SU-DHL-6 (cell line): ENCODE results near the gene ADPRHL1.

Experiments used
- EZH2phosphoT487 ChIP-seq: fragments of 200-600 bp; sonication (generic), shearing (Covaris generic); conservative IDR thresholded peaks from 2 replicates; pipeline ENCODE4 v1.6.1; 2018; ENCODE audit warnings: mild to moderate bottlenecking, antibody characterized with exemption, low read length, moderate library complexity, mixed read lengths
- TF ChIP-seq, protein P1 (sequence below): fragments of 200-600 bp; sonication (generic); IDR thresholded peaks from one replicate; pipeline ENCODE4 v1.5.1; 2017; ENCODE audit warnings: antibody characterized with exemption, mild to moderate bottlenecking, low read length, moderate library complexity; ENCODE audit not compliant: insufficient read depth, poor library complexity, severe bottlenecking

DNA sequence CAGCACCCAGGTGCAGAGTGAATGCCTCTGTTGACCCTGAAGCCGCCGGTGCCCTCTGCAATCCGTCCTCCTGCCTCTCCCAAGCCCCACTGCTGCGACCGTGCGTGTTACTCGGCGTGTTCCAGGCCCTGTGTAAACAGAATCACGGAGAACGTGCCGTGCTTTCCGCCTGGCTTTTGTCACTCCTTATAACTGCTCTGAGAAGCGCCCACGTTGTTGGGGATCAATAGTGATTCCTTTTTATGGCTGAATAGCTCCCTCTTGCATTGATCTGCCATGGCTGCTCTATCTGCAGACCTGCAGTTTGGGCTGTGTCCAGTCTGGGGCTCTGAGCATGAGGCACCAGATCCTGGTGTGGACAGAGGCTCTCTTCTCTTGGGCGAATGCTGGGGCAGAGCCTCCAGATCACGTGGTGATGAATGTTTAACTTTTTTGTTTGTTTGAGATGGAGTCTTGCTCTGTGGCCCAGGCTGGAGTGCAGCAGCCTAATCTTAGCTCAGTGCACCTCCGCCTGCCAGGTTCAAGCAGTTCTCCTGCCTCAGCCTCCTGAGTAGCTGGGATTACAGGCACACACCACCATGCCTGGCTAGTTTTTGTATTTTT lies 15.8 kb downstream of the ADPRHL1 start:
- TF ChIP-seq, protein P1, sequence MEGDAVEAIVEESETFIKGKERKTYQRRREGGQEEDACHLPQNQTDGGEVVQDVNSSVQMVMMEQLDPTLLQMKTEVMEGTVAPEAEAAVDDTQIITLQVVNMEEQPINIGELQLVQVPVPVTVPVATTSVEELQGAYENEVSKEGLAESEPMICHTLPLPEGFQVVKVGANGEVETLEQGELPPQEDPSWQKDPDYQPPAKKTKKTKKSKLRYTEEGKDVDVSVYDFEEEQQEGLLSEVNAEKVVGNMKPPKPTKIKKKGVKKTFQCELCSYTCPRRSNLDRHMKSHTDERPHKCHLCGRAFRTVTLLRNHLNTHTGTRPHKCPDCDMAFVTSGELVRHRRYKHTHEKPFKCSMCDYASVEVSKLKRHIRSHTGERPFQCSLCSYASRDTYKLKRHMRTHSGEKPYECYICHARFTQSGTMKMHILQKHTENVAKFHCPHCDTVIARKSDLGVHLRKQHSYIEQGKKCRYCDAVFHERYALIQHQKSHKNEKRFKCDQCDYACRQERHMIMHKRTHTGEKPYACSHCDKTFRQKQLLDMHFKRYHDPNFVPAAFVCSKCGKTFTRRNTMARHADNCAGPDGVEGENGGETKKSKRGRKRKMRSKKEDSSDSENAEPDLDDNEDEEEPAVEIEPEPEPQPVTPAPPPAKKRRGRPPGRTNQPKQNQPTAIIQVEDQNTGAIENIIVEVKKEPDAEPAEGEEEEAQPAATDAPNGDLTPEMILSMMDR: no peak
- TF ChIP-seq EZH2phosphoT487: no peak
